Gastroesophageal sphincter (tissue), 4 donors: Measurements from ENCODE around the gene MON1A. TPM values are rescaled to one million over a fixed set of nuclear protein-coding genes. Genes with fewer than 3 reads are reported as not detected.

ENCODE experiments used
- ATAC-seq: fragments of 150-250 bp; one replicate; pipeline ENCODE4 v1.9.1; 2016; ENCODE audit warnings: mild to moderate bottlenecking, moderate library complexity
- H3K27ac ChIP-seq, 4 donors: fragments of 200-600 bp; sonication (generic) in 3 of 4; 1 replicate in 3 of 4; 2 replicates in 1 of 4; pipeline ENCODE4 v1.5.1; 2016 to 2019
- H3K27me3 ChIP-seq: fragments of 200-600 bp; sonication (generic); one replicate; pipeline ENCODE4 v1.5.1; 2019
- H3K36me3 ChIP-seq, 2 donors: fragments of 200-600 bp; sonication (generic); one replicate each; pipeline ENCODE4 v1.5.1; 2019; ENCODE audit warnings: control low read depth in 1 of 2
- H3K4me1 ChIP-seq, 3 donors: fragments of 200-600 bp; sonication (generic); 1 replicate in 2 of 3; 2 replicates in 1 of 3; pipeline ENCODE4 v1.5.1; 2016 to 2019; ENCODE audit warnings: control low read depth in 2 of 3
- H3K4me3 ChIP-seq, 2 donors: fragments of 200-600 bp; sonication (generic); one replicate each; pipeline ENCODE4 v1.5.1; 2019; ENCODE audit warnings: mild to moderate bottlenecking in 1 of 2, moderate library complexity in 1 of 2
- H3K9me3 ChIP-seq, 3 donors: fragments of 200-600 bp; sonication (generic); one replicate each; pipeline ENCODE4 v1.5.1; 2017 to 2019; ENCODE audit warnings: control low read depth in 2 of 3
- EP300 ChIP-seq: sonication (generic); formaldehyde crosslinking; IDR thresholded peaks from one replicate; pipeline ENCODE4 v1.6.1; 2017; ENCODE audit warnings: antibody characterized with exemption, mild to moderate bottlenecking
- POLR2A ChIP-seq, 2 donors: fragments of 450-650 bp; IDR thresholded peaks; one replicate each; pipeline ENCODE4 v1.6.1; 2017; ENCODE audit warnings: antibody characterized with exemption in 2 of 2, mild to moderate bottlenecking in 2 of 2, moderate library complexity in 1 of 2
- POLR2AphosphoS5 ChIP-seq: sonication (generic); formaldehyde crosslinking; IDR thresholded peaks from one replicate; pipeline ENCODE4 v1.6.1; 2017; ENCODE audit warnings: antibody characterized with exemption
- WGBS, 2 donors: methylation state at CpG; one replicate each; pipeline ENCODE4 v1.1.5; 2018; ENCODE audit warnings: low coverage in 1 of 2; 5-methylcytosine and 5-hydroxymethylcytosine counted together
- total RNA-seq, 4 donors: library from RNA; depleted of rRNA; stranded (reverse); fragments of >200 nt; gene quantifications; one replicate each; pipeline ENCODE4 v1.1.0, GENCODE V29; 2016
- TF ChIP-seq, protein P1 (sequence below), 4 experiments: fragments of 200-600 bp in 2 of 4; fragments of 450-650 bp in 2 of 4; sonication (generic) in 1 of 4; IDR thresholded peaks; one replicate each; pipeline ENCODE4 v1.5.1; 2017 to 2019; ENCODE audit warnings: antibody characterized with exemption in 4 of 4, mild to moderate bottlenecking in 2 of 4, moderate library complexity in 2 of 4

The MON1A gene
- total RNA-seq, 4 donors from 2014 or later, result 9.0 to 21.8 (median 10.8) TPM

DNA sequence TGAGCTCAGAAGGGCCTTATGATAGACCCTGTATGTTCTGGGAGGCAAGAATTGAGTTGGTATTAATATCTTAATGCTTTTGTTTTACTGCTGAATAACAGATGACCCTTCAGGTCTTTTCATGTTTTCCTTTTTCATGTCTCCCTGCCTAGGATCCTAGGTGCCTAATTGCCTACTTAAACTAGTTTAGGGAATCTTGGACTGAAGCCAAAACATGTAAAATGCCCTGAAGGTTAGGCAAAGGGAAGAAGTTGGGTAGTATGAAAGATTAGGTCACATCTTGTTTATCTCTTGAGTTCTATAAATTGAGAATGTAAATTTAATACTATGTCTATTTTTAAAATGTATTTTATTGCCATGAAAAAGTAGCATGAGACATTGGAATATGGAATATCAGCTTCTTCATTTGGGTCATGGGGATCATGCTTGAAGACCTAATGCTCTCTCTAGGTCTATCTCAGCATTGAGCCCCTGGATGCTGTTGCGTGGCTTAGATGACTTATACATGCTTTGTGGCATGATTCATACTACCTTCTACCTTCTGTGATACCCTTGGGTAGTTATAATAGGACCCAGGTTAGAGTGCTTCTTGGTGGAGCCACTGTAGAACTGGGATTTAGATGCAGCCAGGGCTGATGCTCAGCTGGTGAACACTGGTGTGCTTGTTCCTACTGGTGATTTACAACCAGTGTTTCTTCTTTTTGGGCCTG lies 36.8 kb upstream of the MON1A start:
- TF ChIP-seq POLR2A (IDR thresholded peaks at IDR 0.05), result no peak
- Histone ChIP-seq H3K4me3 (no peak overlapping the region), H3K27me3 (no peaks in the 10 kb centered on the region), H3K9me3 (no peaks in the 10 kb centered on the region), H3K4me1 (peaks cover 4 to 54% (median 15%) of the 10 kb centered on the region in 3 donors), H3K27ac (peak overlapping the region in 3 of 4 donors; percentile 49 to 67 (median 64)), H3K36me3 (peaks cover 0 to 19% of the 10 kb centered on the region in 2 donors)
- 85 to 90% methylated on average over 1 of the region's 1 CpG for WGBS, 2 donors
- no peak for ATAC-seq

DNA sequence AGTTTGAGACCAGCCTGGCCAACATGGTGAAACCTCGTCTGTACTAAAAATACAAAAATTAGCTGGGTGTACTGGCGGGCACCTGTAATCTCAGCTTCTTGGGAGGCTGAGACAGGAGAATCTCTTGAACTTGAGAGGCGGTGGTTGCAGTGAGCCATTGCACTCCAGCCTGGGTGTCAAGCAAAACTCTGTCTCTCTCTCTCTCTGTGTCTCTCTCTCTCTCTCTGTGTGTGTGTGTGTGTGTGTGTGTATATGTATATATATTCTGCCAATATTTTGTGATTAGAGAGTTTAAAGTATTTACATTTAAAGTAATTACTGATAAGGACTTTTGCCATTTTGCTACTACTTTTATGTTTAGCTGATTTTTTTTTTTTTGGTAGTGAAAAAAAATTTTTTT lies 26.0 kb upstream of the MON1A start:
- no peak for TF ChIP-seq POLR2AphosphoS5
- Histone ChIP-seq H3K36me3 (no peaks in the 10 kb centered on the region), H3K27me3 (no peaks in the 10 kb centered on the region), H3K4me1 (peaks cover 0 to 48% (median 0%) of the 10 kb centered on the region in 3 donors), H3K27ac (no peak overlapping the region), H3K9me3 (no peaks in the 10 kb centered on the region), H3K4me3 (no peak overlapping the region)
- no peak for ATAC-seq
- 60 to 93% methylated on average over 1 to 2 of the region's 3 CpGs for WGBS, 2 donors

DNA sequence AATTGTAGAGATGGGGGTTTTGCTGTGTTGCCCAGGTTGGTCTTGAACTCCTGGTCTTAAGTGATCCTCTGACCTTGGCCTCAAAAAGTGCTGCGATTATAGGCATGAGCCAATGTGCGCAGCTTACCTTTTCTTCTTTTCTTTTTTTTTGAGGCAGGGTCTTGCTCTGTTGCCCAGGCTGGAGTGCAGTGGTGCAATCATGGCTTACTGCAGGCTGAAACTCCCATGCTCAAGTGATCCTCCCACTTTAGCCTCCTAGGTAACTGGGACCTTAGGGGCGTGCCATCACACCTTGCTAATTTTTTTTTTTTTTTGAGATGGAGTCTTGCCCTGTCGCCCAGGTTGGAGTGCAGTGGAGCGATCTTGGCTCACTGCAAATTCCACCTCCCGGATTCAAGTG lies 23.3 kb upstream of the MON1A start:
- Histone ChIP-seq H3K27ac (no peak overlapping the region), H3K36me3 (no peaks in the 10 kb centered on the region), H3K27me3 (no peaks in the 10 kb centered on the region), H3K4me3 (no peak overlapping the region), H3K9me3 (no peaks in the 10 kb centered on the region), H3K4me1 (peaks cover 0 to 52% (median 7%) of the 10 kb centered on the region in 3 donors)
- 85 to 95% methylated on average over 5 to 6 of the region's 6 CpGs for WGBS, 2 donors
- TF ChIP-seq POLR2AphosphoS5 (no peak), EP300 (no peak), POLR2A (IDR thresholded peaks at IDR 0.05) (no peak)
- TF ChIP-seq, protein P1, sequence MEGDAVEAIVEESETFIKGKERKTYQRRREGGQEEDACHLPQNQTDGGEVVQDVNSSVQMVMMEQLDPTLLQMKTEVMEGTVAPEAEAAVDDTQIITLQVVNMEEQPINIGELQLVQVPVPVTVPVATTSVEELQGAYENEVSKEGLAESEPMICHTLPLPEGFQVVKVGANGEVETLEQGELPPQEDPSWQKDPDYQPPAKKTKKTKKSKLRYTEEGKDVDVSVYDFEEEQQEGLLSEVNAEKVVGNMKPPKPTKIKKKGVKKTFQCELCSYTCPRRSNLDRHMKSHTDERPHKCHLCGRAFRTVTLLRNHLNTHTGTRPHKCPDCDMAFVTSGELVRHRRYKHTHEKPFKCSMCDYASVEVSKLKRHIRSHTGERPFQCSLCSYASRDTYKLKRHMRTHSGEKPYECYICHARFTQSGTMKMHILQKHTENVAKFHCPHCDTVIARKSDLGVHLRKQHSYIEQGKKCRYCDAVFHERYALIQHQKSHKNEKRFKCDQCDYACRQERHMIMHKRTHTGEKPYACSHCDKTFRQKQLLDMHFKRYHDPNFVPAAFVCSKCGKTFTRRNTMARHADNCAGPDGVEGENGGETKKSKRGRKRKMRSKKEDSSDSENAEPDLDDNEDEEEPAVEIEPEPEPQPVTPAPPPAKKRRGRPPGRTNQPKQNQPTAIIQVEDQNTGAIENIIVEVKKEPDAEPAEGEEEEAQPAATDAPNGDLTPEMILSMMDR (IDR thresholded peaks at IDR 0.05), result no peak
- no peak for ATAC-seq

DNA sequence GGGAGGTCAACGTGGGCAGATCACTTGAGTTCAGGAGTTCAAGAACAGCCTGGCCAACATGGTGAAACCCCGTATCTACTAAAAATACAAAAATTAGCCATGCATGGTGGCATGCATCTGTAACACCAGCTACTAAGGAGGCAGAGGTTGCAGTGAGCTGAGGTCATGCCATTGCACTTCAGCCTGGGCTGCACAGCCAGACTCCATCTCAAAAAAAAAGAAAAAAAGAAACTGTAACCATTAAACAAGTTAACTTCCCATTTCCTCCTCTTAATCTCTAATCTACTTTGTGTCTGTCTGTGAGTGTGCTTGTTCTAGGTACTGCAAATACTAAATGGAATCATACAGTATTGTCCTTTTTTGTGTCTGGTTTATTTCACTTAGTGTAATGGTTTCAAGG lies 13.0 kb upstream of the MON1A start:
- no peak overlapping the region for H3K4me3 ChIP-seq
- no peak for ATAC-seq
- 50 to 71% methylated on average over 1 to 2 of the region's 2 CpGs for WGBS, 2 donors
- TF ChIP-seq, protein P1 (IDR thresholded peaks at IDR 0.05), result no peak
- TF ChIP-seq POLR2AphosphoS5 (no peak), EP300 (no peak), POLR2A (IDR thresholded peaks at IDR 0.05) (no peak)
- peaks cover 0 to 7% of the 10 kb centered on the region in 2 donors for H3K36me3 ChIP-seq
- H3K27me3 ChIP-seq, result no peaks in the 10 kb centered on the region
- H3K9me3 ChIP-seq, result no peaks in the 10 kb centered on the region
- peaks cover 0 to 45% (median 13%) of the 10 kb centered on the region in 3 donors for H3K4me1 ChIP-seq
- H3K27ac ChIP-seq, result no peak overlapping the region

DNA sequence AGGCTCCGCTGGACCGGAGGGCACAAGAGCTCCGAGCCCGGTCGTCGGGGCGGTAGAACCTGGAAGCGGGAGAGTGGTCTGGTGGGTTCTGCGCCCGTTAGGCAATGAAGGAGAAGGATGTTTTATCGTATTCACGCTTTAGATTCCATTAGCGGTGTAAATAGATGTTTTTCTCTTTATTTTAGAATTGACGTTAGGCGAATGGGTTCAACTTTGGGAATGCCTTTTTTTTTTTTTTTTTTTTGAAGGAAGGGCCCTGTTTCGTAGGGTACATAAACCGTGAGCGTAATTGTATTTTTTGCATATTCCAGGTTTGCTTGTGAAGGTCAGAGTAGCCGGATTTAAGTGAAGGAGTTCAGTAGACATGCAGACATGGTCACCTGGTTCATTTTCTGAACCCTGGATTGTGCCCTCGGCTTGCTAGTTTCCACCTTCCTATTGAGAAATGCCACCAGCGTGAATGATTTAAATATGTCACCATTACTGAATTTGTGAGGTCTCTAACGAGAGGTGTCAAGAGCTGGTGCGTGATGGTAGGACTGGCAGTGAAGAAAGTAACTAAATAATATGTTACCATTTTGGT lies 11.1 kb upstream of the MON1A start:
- no peaks in the 10 kb centered on the region for H3K36me3 ChIP-seq
- ATAC-seq, result no peak
- TF ChIP-seq POLR2A (IDR thresholded peaks at IDR 0.05), result no peak
- TF ChIP-seq, protein P1 (IDR thresholded peaks at IDR 0.05), result no peak
- no peak for TF ChIP-seq EP300
- TF ChIP-seq POLR2AphosphoS5, result no peak
- H3K27me3 ChIP-seq, result no peaks in the 10 kb centered on the region
- H3K4me3 ChIP-seq, result peak overlapping the region; percentile 38 to 80
- H3K4me1 ChIP-seq, result peaks cover 0 to 36% (median 13%) of the 10 kb centered on the region in 3 donors
- no peaks in the 10 kb centered on the region for H3K9me3 ChIP-seq
- 7 to 9% methylated on average over 16 to 20 of the region's 23 CpGs for WGBS, 2 donors
- peak overlapping the region; percentile 48 to 98 (median 96) for H3K27ac ChIP-seq
